ENCODE data around the gene MAP6.

Gene MAP6

GRCh38 chr11:75547177-75547576 is 121.7 kb downstream of the MAP6 start:
- DNase-seq, result no peak

- DNase-seq, result no peak
Observed at GRCh38 chr11:75543806-75544205, 125.0 kb downstream of the MAP6 start.

GRCh38 chr11:75542088-75542438 is 126.8 kb downstream of the MAP6 start:
- no peak for DNase-seq

GRCh38 chr11:75541193-75542087 is 127.4 kb downstream of the MAP6 start:
- no peak for DNase-seq

- DNase-seq, result no peak
Observed at GRCh38 chr11:75539459-75540334, 129.1 kb downstream of the MAP6 start.

GRCh38 chr11:75538150-75538942 is 130.5 kb downstream of the MAP6 start:
- DNase-seq, result no peak

GRCh38 chr11:75537740-75538139 is 131.1 kb downstream of the MAP6 start:
- no peak for DNase-seq
